GM12878 (cell line): ENCODE measurements around the gene ZBTB3. TPM values are rescaled to one million over a fixed set of nuclear protein-coding genes. Genes with fewer than 3 reads are reported as not detected.

Experiments
- BRCA1 ChIP-seq: IDR thresholded peaks from 2 replicates; pipeline ENCODE4 v1.6.1; 2011; ENCODE audit warnings: low read depth, low read length, improper control_type of control experiment
- CUX1 ChIP-seq: IDR thresholded peaks from 2 replicates; pipeline ENCODE4 v1.6.1; 2012; ENCODE audit warnings: improper control_type of control experiment, low read depth, low read length; ENCODE audit not compliant: insufficient replicate concordance
- EGR1 ChIP-seq, 2 experiments: IDR thresholded peaks; 1 replicate in 1 of 2; 2 replicates in 1 of 2; pipeline ENCODE4 v1.6.1; 2011 to 2012; ENCODE audit warnings: low read depth in 2 of 2, low read length in 2 of 2, borderline replicate concordance in 1 of 2, mild to moderate bottlenecking in 1 of 2, moderate library complexity in 1 of 2
- ELK1 ChIP-seq: IDR thresholded peaks from 2 replicates; pipeline ENCODE4 v1.6.1; 2012; ENCODE audit warnings: low read depth, low read length, improper control_type of control experiment
- EP300 ChIP-seq, 2 experiments: fragments of 150-350 bp in 1 of 2; IDR thresholded peaks; 2 replicates each; pipeline ENCODE4 v1.6.1; 2011 to 2012; ENCODE audit warnings: low read depth in 2 of 2, low read length in 2 of 2, borderline replicate concordance in 1 of 2, improper control_type of control experiment in 1 of 2, inconsistent platforms in 1 of 2; ENCODE audit not compliant: control insufficient read depth in 1 of 2
- ETV6 ChIP-seq, 2 experiments: fragments of 450-650 bp in 1 of 2; IDR thresholded peaks in 1 of 2; conservative IDR thresholded peaks in 1 of 2; 2 replicates each; pipeline ENCODE4 v1.6.1; 2014; ENCODE audit warnings: antibody characterized with exemption in 1 of 2, borderline replicate concordance in 1 of 2, low read depth in 1 of 2, mild to moderate bottlenecking in 1 of 2, moderate library complexity in 1 of 2
- HSF1 ChIP-seq: fragments of 150-350 bp; IDR thresholded peaks from 2 replicates; pipeline ENCODE4 v1.6.1; 2014; ENCODE audit warnings: mild to moderate bottlenecking, low read depth, low read length
- MEF2B ChIP-seq: fragments of 450-650 bp; IDR thresholded peaks from 2 replicates; pipeline ENCODE4 v1.6.1; 2018; ENCODE audit warnings: mild to moderate bottlenecking, moderate library complexity; ENCODE audit not compliant: partially characterized antibody, poor library complexity, severe bottlenecking
- NBN ChIP-seq: fragments of 450-650 bp; IDR thresholded peaks from 2 replicates; pipeline ENCODE4 v1.6.1; 2016
- RBBP5 ChIP-seq: fragments of 200-600 bp; sonication (generic); conservative IDR thresholded peaks from 2 replicates; pipeline ENCODE4 v1.6.1; 2016
- SREBF2 ChIP-seq: IDR thresholded peaks from 2 replicates; pipeline ENCODE4 v1.6.1; 2012; ENCODE audit warnings: mild to moderate bottlenecking, low read length
- STAT3 ChIP-seq: IDR thresholded peaks from 2 replicates; pipeline ENCODE4 v1.6.1; 2011; ENCODE audit warnings: low read depth, low read length, improper control_type of control experiment
- TBL1XR1 ChIP-seq: IDR thresholded peaks from 2 replicates; pipeline ENCODE4 v1.6.1; 2012; ENCODE audit warnings: low read depth, low read length, improper control_type of control experiment
- TCF3 ChIP-seq: IDR thresholded peaks from 2 replicates; pipeline ENCODE4 v1.6.1; 2012; ENCODE audit warnings: low read depth, mild to moderate bottlenecking, low read length, borderline replicate concordance; ENCODE audit not compliant: insufficient read depth
- ZBTB4 ChIP-seq: fragments of 450-650 bp; formaldehyde crosslinking; IDR thresholded peaks from 2 replicates; pipeline ENCODE4 v1.4.0; 2022; ENCODE audit warnings: mild to moderate bottlenecking, moderate library complexity
- ZNF622 ChIP-seq: fragments of 450-650 bp; IDR thresholded peaks from 2 replicates; pipeline ENCODE4 v1.6.1; 2017; ENCODE audit warnings: mild to moderate bottlenecking, inconsistent platforms
- polyA plus RNA-seq, 11 experiments: library from polyadenylated mRNA; depleted of rRNA in 4 of 11; unstranded in 6 of 11; stranded (reverse) in 5 of 11; fragments of >200 nt; fragmentation: Nextera tagmentation in 4 of 11; fragmentation: Illumina TruSeq in 1 of 11; extraction: Ambion mirVana in 4 of 11; extraction: Trizol in 1 of 11; gene quantifications; 1 replicate in 1 of 11; 2 replicates in 10 of 11; pipeline versions ENCODE4 v1.2.1 to v1.2.3, GENCODE V29; 2011 to 2016; ENCODE audit warnings: inconsistent platforms in 2 of 11, missing spikeins in 2 of 11, low read depth in 1 of 11
- total RNA-seq, 4 experiments: library from RNA; depleted of rRNA in 3 of 4; stranded (reverse); fragments of >200 nt in 3 of 4; fragmentation: Illumina TruSeq in 1 of 4; extraction: Trizol in 1 of 4; gene quantifications; 2 replicates each; pipeline versions ENCODE4 v1.2.1 to v1.2.3, GENCODE V29; 2013 to 2021

Gene ZBTB3
- total and polyA plus RNA-seq, 10 of the 15 experiments (the other 5 are each of a cell fraction or from before 2014, with no cell fraction given), result 1.4 to 7.7 (median 4.8) TPM

GRCh38 chr11:62728171-62728988, 25.6 kb downstream of the ZBTB3 start, which contains the start of gene TTC9C (continued):
- no peak for TF ChIP-seq EP300 (IDR thresholded peaks at IDR 0.05; ENCODE audit: borderline replicate concordance in 1 of 2, control insufficient read depth in 1 of 2, low read depth in 2 of 2, low read length in 2 of 2)
- TF ChIP-seq ELK1, result no peak
- no peak for TF ChIP-seq ZNF622
- TF ChIP-seq TBL1XR1, result peak; percentile 5; the same call in 1 of the 2 replicates
- no peak for TF ChIP-seq BRCA1
- TF ChIP-seq SREBF2, result no peak
- no peak for TF ChIP-seq STAT3
- no peak for TF ChIP-seq RBBP5
- no peak for TF ChIP-seq ZBTB4 (CRISPR knock-in tag)
- TF ChIP-seq TCF3, result no peak
- TF ChIP-seq ETV6 (conservative IDR thresholded peaks at IDR 0.05 in 1 of 2, IDR thresholded peaks at IDR 0.05 in 1 of 2; ENCODE audit: borderline replicate concordance in 1 of 2, low read depth in 1 of 2), result no peak; a peak in 2 of 4 replicates
- TF ChIP-seq MEF2B, result peak; percentile 84
- peak; percentile 3 for TF ChIP-seq CUX1
- TF ChIP-seq HSF1, result no peak
- TF ChIP-seq EGR1 (IDR thresholded peaks at IDR 0.05; ENCODE audit: borderline replicate concordance in 1 of 2, low read depth in 2 of 2, low read length in 2 of 2), result peak in 1 of 2 experiments; percentile 43; a peak in 1 of 3 replicates
- TF ChIP-seq NBN, result no peak; the same call in 1 of the 2 replicates
